Smooth muscle cell (in vitro differentiated cells): ENCODE data around the gene XYLT1. TPM values are rescaled to one million over a fixed set of nuclear protein-coding genes. Genes with fewer than 3 reads are reported as not detected.

Experiments used
- DNase-seq: peaks from one replicate; lab custom pipeline; 2025; ENCODE audit not compliant: unreplicated experiment; lab: John Stamatoyannopoulos, UW
- H2AFZ ChIP-seq: fragments of 200-600 bp; sonication (generic); 2 replicates; pipeline ENCODE4 v1.6.0; 2016; ENCODE audit warnings: antibody characterized with exemption, low read depth, mild to moderate bottlenecking
- H3F3A ChIP-seq: fragments of 200-600 bp; sonication (generic); 2 replicates; pipeline ENCODE4 v1.6.0; 2017; ENCODE audit warnings: antibody characterized with exemption, low read depth
- H3K27ac ChIP-seq: fragments of 200-600 bp; sonication (generic); 2 replicates; pipeline ENCODE4 v1.5.1; 2016; ENCODE audit warnings: low read depth, mild to moderate bottlenecking
- H3K27me3 ChIP-seq: fragments of 200-600 bp; sonication (generic); 2 replicates; pipeline ENCODE4 v1.6.1; 2016; ENCODE audit warnings: low read depth, mild to moderate bottlenecking
- H3K36me3 ChIP-seq: fragments of 200-600 bp; sonication (generic); 2 replicates; pipeline ENCODE4 v1.5.1; 2016; ENCODE audit warnings: low read depth
- H3K4me1 ChIP-seq: fragments of 200-600 bp; sonication (generic); 2 replicates; pipeline ENCODE4 v1.5.1; 2016; ENCODE audit warnings: low read depth
- H3K4me2 ChIP-seq: fragments of 200-600 bp; sonication (generic); 2 replicates; pipeline ENCODE4 v1.6.0; 2016; ENCODE audit warnings: mild to moderate bottlenecking
- H3K4me3 ChIP-seq: fragments of 200-600 bp; sonication (generic); 2 replicates; pipeline ENCODE4 v1.5.1; 2016; ENCODE audit warnings: mild to moderate bottlenecking
- H3K79me2 ChIP-seq: fragments of 200-600 bp; sonication (generic); 2 replicates; pipeline ENCODE4 v1.6.0; 2016; ENCODE audit warnings: low read depth, mild to moderate bottlenecking
- H3K9ac ChIP-seq: fragments of 200-600 bp; sonication (generic); 2 replicates; pipeline ENCODE4 v1.6.0; 2016; ENCODE audit warnings: low read depth
- H3K9me3 ChIP-seq: fragments of 200-600 bp; sonication (generic); replicated peaks from 2 replicates; pipeline ENCODE4 v1.5.1; 2016; ENCODE audit warnings: low read depth
- H4K20me1 ChIP-seq: fragments of 200-600 bp; sonication (generic); 2 replicates; pipeline ENCODE4 v1.6.0; 2016; ENCODE audit warnings: low read depth
- WGBS: methylation state at CpG from one replicate; pipeline ENCODE4 v1.1.7; 2016; ENCODE audit warnings: low lambda C conversion rate; 5-methylcytosine and 5-hydroxymethylcytosine counted together
- polyA plus RNA-seq: library from polyadenylated mRNA; unstranded; fragments of >200 nt; fragmentation: Nextera tagmentation; extraction: Ambion mirVana; gene quantifications from 2 replicates; pipeline ENCODE4 v1.2.1, GENCODE V29; 2016
- total RNA-seq: library from RNA; depleted of rRNA; stranded (reverse); fragments of >200 nt; gene quantifications from 2 replicates; pipeline ENCODE4 v1.2.3, GENCODE V29; 2014
- TF ChIP-seq, protein P1 (sequence below): fragments of 200-600 bp; sonication (generic); IDR thresholded peaks from 2 replicates; pipeline ENCODE4 v1.5.1; 2017; ENCODE audit warnings: borderline replicate concordance, mild to moderate bottlenecking, antibody characterized with exemption; ENCODE audit not compliant: insufficient read depth, poor library complexity, severe bottlenecking

Gene XYLT1
- total and polyA plus RNA-seq, 2 experiments from 2014 or later: 9.5 to 19.9 TPM

DNA sequence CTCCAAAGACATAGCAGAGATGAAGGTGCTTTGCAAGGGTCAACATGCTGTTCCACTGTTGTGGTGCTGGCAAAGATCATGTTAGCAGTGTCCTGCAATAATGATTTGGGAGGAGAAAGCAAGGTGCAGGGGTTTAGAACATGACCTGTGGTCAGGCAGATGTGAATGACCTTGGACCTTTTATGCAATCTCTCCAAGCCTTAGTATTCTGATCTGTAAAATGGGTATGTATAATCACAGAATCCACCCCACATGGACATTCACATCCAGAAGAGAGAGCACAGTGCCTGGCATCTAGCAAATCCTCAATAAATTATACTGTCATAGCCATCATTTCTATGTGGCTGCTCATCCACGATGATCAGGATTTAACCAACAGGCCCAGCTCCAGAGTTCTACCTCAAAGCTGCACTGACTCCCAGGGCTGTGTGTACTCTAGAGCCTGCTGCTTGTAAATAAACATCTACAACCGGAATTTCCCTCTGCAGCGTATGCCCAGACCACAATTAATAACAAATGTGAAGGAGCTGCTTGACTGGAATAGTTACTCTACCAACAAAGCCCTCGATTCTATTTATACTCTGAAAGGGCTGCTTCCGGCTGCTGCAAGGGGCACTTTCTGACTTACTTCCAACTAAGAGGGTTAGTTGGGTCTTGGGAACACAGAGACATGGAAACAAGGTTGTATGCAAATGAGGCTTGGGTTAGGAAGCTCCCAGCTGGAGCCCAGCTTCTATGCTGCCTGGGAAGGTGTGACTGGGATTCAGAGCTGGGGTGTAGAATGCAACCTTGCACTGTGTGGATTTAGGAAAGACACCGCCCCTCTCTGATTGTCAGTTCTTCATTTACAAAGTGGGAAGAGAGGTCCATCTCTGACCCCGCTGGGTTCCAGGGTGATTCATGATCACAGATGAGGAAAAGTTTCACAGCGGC lies 265.2 kb downstream of the XYLT1 start:
- Histone ChIP-seq H3K27ac (no peak overlapping the region), H2AFZ (no peak overlapping the region), H3K4me2 (peak overlapping the region; percentile 39), H3K9ac (no peak overlapping the region), H3K79me2 (no peaks in the 10 kb centered on the region), H3K36me3 (no peaks in the 10 kb centered on the region), H3F3A (no peaks in the 10 kb centered on the region), H3K9me3 (no peaks in the 10 kb centered on the region), H3K27me3 (no peaks in the 10 kb centered on the region), H3K4me1 (peaks cover 8% of the 10 kb centered on the region), H4K20me1 (peaks cover 73% of the 10 kb centered on the region), H3K4me3 (no peak overlapping the region)
- DNase-seq: no peak
- 37% methylated on average over 8 of the region's 8 CpGs for WGBS
- TF ChIP-seq, protein P1, sequence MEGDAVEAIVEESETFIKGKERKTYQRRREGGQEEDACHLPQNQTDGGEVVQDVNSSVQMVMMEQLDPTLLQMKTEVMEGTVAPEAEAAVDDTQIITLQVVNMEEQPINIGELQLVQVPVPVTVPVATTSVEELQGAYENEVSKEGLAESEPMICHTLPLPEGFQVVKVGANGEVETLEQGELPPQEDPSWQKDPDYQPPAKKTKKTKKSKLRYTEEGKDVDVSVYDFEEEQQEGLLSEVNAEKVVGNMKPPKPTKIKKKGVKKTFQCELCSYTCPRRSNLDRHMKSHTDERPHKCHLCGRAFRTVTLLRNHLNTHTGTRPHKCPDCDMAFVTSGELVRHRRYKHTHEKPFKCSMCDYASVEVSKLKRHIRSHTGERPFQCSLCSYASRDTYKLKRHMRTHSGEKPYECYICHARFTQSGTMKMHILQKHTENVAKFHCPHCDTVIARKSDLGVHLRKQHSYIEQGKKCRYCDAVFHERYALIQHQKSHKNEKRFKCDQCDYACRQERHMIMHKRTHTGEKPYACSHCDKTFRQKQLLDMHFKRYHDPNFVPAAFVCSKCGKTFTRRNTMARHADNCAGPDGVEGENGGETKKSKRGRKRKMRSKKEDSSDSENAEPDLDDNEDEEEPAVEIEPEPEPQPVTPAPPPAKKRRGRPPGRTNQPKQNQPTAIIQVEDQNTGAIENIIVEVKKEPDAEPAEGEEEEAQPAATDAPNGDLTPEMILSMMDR: no peak

DNA sequence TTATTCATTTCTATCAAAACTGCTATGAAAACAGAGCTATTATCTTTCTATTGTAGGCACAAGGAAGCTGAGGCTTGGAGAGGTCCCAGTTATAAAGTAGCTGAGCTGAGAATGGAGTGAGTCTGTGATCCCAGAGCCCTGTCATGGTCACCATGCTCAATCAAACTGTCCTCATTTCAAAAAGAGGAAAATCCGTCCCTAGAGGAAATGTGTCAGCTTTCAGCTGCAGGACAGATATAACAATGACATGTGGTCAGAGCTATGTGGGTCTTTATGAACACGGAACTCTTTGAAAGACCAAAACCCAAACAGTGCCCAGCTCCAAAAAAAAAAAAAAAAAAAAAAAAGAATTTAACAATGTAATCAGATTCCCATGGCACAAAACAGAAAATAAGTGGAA lies 266.1 kb downstream of the XYLT1 start:
- Histone ChIP-seq H3K27ac (no peak overlapping the region), H3K4me2 (no peak overlapping the region), H3K27me3 (no peaks in the 10 kb centered on the region), H3K9ac (no peak overlapping the region), H2AFZ (no peak overlapping the region), H3K4me1 (peaks cover 8% of the 10 kb centered on the region), H3K79me2 (no peaks in the 10 kb centered on the region), H3K4me3 (no peak overlapping the region), H3K9me3 (no peaks in the 10 kb centered on the region), H3K36me3 (no peaks in the 10 kb centered on the region), H3F3A (no peaks in the 10 kb centered on the region), H4K20me1 (peaks cover 74% of the 10 kb centered on the region)
- 36% methylated on average over 2 of the region's 2 CpGs for WGBS
- TF ChIP-seq, protein P1: no peak
- no peak for DNase-seq

DNA sequence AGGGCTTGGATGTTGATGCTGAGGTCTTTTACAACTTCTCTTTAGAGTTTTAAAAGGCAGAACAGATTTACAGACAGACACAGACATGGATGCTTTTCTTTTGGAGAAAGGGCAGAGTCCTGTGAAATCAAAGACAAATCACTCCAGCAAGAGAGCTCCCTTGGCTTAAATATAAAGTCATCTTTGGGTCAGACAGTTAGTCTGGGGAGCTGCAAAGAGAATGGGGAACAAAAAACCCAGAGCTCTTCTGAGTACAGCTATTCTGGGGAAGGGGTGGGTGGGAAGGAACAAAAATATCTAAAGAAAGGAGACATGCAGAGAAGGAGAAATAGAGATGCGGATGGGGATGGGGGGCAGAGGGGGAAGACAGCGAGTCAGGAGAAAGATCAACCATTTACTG lies 266.6 kb downstream of the XYLT1 start:
- Histone ChIP-seq H3F3A (no peaks in the 10 kb centered on the region), H3K27ac (no peak overlapping the region), H3K4me2 (no peak overlapping the region), H3K36me3 (peaks cover 2% of the 10 kb centered on the region), H3K9me3 (no peaks in the 10 kb centered on the region), H3K4me1 (peaks cover 8% of the 10 kb centered on the region), H2AFZ (no peak overlapping the region), H3K27me3 (no peaks in the 10 kb centered on the region), H3K79me2 (no peaks in the 10 kb centered on the region), H3K4me3 (no peak overlapping the region), H4K20me1 (peaks cover 69% of the 10 kb centered on the region), H3K9ac (no peak overlapping the region)
- DNase-seq: no peak
- 91% methylated on average over 2 of the region's 2 CpGs for WGBS
- TF ChIP-seq, protein P1: no peak
